Trophoblast cell (in vitro differentiated cells and primary cell): ENCODE measurements around the gene VPS11.

ENCODE experiments used
- DNase-seq, 2 donors: peaks; one replicate each; pipeline ENCODE4 v3.0.0-alpha.2; 2016
- H2AFZ ChIP-seq: 2 replicates; pipeline ENCODE4 v1.6.1; 2013; ENCODE audit warnings: low read length, moderate library complexity, mild to moderate bottlenecking; ENCODE audit not compliant: insufficient read depth, poor library complexity
- H2AK5ac ChIP-seq: 2 replicates; pipeline ENCODE4 v1.6.1; 2013; ENCODE audit warnings: mild to moderate bottlenecking, low read length
- H2BK120ac ChIP-seq: 2 replicates; pipeline ENCODE4 v1.6.1; 2013; ENCODE audit warnings: low read length, mild to moderate bottlenecking, moderate library complexity; ENCODE audit not compliant: insufficient read depth, poor library complexity
- H2BK12ac ChIP-seq: 2 replicates; pipeline ENCODE4 v1.6.1; 2013; ENCODE audit warnings: mild to moderate bottlenecking, low read length, moderate library complexity
- H2BK5ac ChIP-seq: 2 replicates; pipeline ENCODE4 v1.6.1; 2013; ENCODE audit warnings: low read length, low read depth, moderate library complexity, mild to moderate bottlenecking; ENCODE audit not compliant: poor library complexity
- H3K14ac ChIP-seq: 2 replicates; pipeline ENCODE4 v1.6.1; 2013; ENCODE audit warnings: mild to moderate bottlenecking, low read length
- H3K18ac ChIP-seq: 2 replicates; pipeline ENCODE4 v1.6.1; 2013; ENCODE audit warnings: mild to moderate bottlenecking, low read length
- H3K23ac ChIP-seq: 2 replicates; pipeline ENCODE4 v1.6.1; 2013; ENCODE audit warnings: low read length
- H3K27ac ChIP-seq: 2 replicates; pipeline ENCODE4 v1.5.1; 2013; ENCODE audit warnings: low read depth, mild to moderate bottlenecking, inconsistent platforms, low read length, moderate library complexity
- H3K27me3 ChIP-seq: 2 replicates; pipeline ENCODE4 v1.6.1; 2013; ENCODE audit warnings: inconsistent platforms, mild to moderate bottlenecking, low read length, moderate library complexity; ENCODE audit not compliant: insufficient read depth
- H3K36me3 ChIP-seq, 2 experiments: 1 replicate in 1 of 2; 2 replicates in 1 of 2; pipeline ENCODE4 v1.6.1; 2013; ENCODE audit warnings: low read length in 2 of 2, mild to moderate bottlenecking in 2 of 2, moderate library complexity in 1 of 2; ENCODE audit not compliant: insufficient read depth in 2 of 2, control insufficient read depth in 1 of 2
- H3K4ac ChIP-seq: 2 replicates; pipeline ENCODE4 v1.6.1; 2013; ENCODE audit warnings: low read depth, mild to moderate bottlenecking, low read length, moderate library complexity
- H3K4me1 ChIP-seq, 2 experiments: 1 replicate in 1 of 2; 2 replicates in 1 of 2; pipeline ENCODE4 v1.6.1; 2013; ENCODE audit warnings: low read length in 2 of 2, mild to moderate bottlenecking in 2 of 2, moderate library complexity in 1 of 2; ENCODE audit not compliant: insufficient read depth in 2 of 2, control insufficient read depth in 1 of 2
- H3K4me2 ChIP-seq: 2 replicates; pipeline ENCODE4 v1.6.1; 2013; ENCODE audit warnings: inconsistent platforms, mild to moderate bottlenecking, low read length, moderate library complexity
- H3K4me3 ChIP-seq: 2 replicates; pipeline ENCODE4 v1.5.1; 2013; ENCODE audit warnings: mild to moderate bottlenecking, low read depth, low read length, inconsistent platforms
- H3K79me1 ChIP-seq: one replicate; pipeline ENCODE4 v1.6.1; 2013; ENCODE audit warnings: low read length
- H3K79me2 ChIP-seq: 2 replicates; pipeline ENCODE4 v1.6.1; 2013; ENCODE audit warnings: low read length, mild to moderate bottlenecking; ENCODE audit not compliant: control insufficient read depth, insufficient read depth, poor library complexity
- H3K9ac ChIP-seq: 2 replicates; pipeline ENCODE4 v1.6.1; 2013; ENCODE audit warnings: mild to moderate bottlenecking, low read length
- H3K9me3 ChIP-seq: 2 replicates; pipeline ENCODE4 v1.6.1; 2013; ENCODE audit warnings: low read depth, mild to moderate bottlenecking, control low read depth, inconsistent platforms, low read length; ENCODE audit not compliant: insufficient read depth
- H4K12ac ChIP-seq: 2 replicates; pipeline ENCODE4 v1.6.1; 2013; ENCODE audit warnings: low read depth, mild to moderate bottlenecking, low read length, moderate library complexity
- H4K8ac ChIP-seq: 2 replicates; pipeline ENCODE4 v1.6.1; 2013; ENCODE audit warnings: low read depth, mild to moderate bottlenecking, low read length, moderate library complexity
- H4K91ac ChIP-seq: one replicate; pipeline ENCODE4 v1.6.1; 2013; ENCODE audit warnings: low read depth, mild to moderate bottlenecking, low read length, moderate library complexity
- WGBS: extraction: QIAGEN DNeasy Blood & Tissue Kit; methylation state at CpG from one replicate; pipeline ENCODE4 v1.1.7; 2013; ENCODE audit warnings: missing lambda C conversion rate; ENCODE audit not compliant: insufficient read length, insufficient coverage; ENCODE audit errors: extremely low coverage; 5-methylcytosine and 5-hydroxymethylcytosine counted together

Gene VPS11

DNA sequence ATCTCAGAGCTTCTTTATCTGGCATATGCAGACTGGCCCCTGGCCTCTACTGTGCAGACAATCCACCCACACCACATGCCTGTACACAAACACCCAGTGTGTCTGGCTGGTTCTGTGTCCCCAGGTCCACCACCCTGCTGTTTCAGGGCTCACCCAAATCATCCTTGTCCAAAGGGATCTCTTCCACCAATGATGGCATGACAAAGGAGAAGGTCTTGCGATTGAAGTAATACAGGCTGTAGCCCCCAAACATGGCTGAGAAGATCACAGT, 38.6 kb upstream of the VPS11 start:
- Histone ChIP-seq H3K9ac (no peak overlapping the region), H3K23ac (no peak overlapping the region), H4K91ac (peak overlapping the region; percentile 8), H3K18ac (peak overlapping the region; percentile 4), H3K4ac (no peak overlapping the region), H4K8ac (no peak overlapping the region), H2AFZ (no peak overlapping the region), H3K4me2 (peak overlapping the region; percentile 20), H3K9me3 (peaks cover 2% of the 10 kb centered on the region), H3K36me3 (peaks cover 22 to 34% of the 10 kb centered on the region in 2 experiments), H2BK12ac (no peak overlapping the region), H3K27me3 (no peaks in the 10 kb centered on the region), H3K79me1 (peaks cover 5% of the 10 kb centered on the region), H3K4me3 (no peak overlapping the region), H4K12ac (no peak overlapping the region), H3K27ac (no peak overlapping the region), H3K14ac (no peak overlapping the region), H2BK120ac (no peak overlapping the region), H2AK5ac (peak overlapping the region; percentile 1), H3K4me1 (peaks cover 32 to 43% of the 10 kb centered on the region in 2 experiments), H2BK5ac (no peak overlapping the region), H3K79me2 (peaks cover 10% of the 10 kb centered on the region)
- no peak for DNase-seq
- no CpG with 5 or more reads among the region's 1 CpG for WGBS

- Histone ChIP-seq H3K14ac (no peak overlapping the region), H3K18ac (peak overlapping the region; percentile 4), H4K8ac (no peak overlapping the region), H4K12ac (peak overlapping the region; percentile 14), H3K36me3 (peaks cover 22 to 34% of the 10 kb centered on the region in 2 experiments), H4K91ac (no peak overlapping the region), H3K9ac (peak overlapping the region; percentile 34), H2AK5ac (peak overlapping the region; percentile 54), H3K79me2 (peaks cover 10% of the 10 kb centered on the region), H2BK120ac (peak overlapping the region; percentile 20), H2AFZ (no peak overlapping the region), H2BK5ac (no peak overlapping the region), H3K9me3 (peaks cover 2% of the 10 kb centered on the region), H3K4me3 (no peak overlapping the region), H3K4me2 (peak overlapping the region; percentile 71), H3K4ac (peak overlapping the region; percentile 61), H3K27me3 (no peaks in the 10 kb centered on the region), H3K23ac (no peak overlapping the region), H3K27ac (no peak overlapping the region), H3K4me1 (peaks cover 32 to 40% of the 10 kb centered on the region in 2 experiments), H3K79me1 (peaks cover 5% of the 10 kb centered on the region), H2BK12ac (no peak overlapping the region)
- no CpG with 5 or more reads among the region's 10 CpGs for WGBS
- no peak for DNase-seq
Measured at GRCh38 chr11:119029340-119030028, 38.1 kb upstream of the VPS11 start.

GRCh38 chr11:119030029-119030328, 37.6 kb upstream of the VPS11 start:
- H4K12ac ChIP-seq, result peak overlapping the region; percentile 78
- no peak for DNase-seq
- peak overlapping the region; percentile 20 for H2BK120ac ChIP-seq
- H3K79me2 ChIP-seq, result peaks cover 10% of the 10 kb centered on the region
- peak overlapping the region; percentile 52 for H3K9ac ChIP-seq
- H4K8ac ChIP-seq, result peak overlapping the region; percentile 88
- peak overlapping the region; percentile 71 for H3K4me2 ChIP-seq
- WGBS, result no CpG with 5 or more reads among the region's 13 CpGs
- H3K4me3 ChIP-seq, result peak overlapping the region; percentile 91
- peaks cover 5% of the 10 kb centered on the region for H3K79me1 ChIP-seq
- peak overlapping the region; percentile 94 for H3K14ac ChIP-seq
- H3K9me3 ChIP-seq, result peaks cover 2% of the 10 kb centered on the region
- no peak overlapping the region for H3K27ac ChIP-seq
- no peak overlapping the region for H3K23ac ChIP-seq
- H4K91ac ChIP-seq, result peak overlapping the region; percentile 91
- H3K27me3 ChIP-seq, result no peaks in the 10 kb centered on the region
- H3K18ac ChIP-seq, result peak overlapping the region; percentile 48
- H2BK5ac ChIP-seq, result no peak overlapping the region
- peak overlapping the region; percentile 89 for H2AFZ ChIP-seq
- H2AK5ac ChIP-seq, result peak overlapping the region; percentile 63
- peak overlapping the region; percentile 10 for H2BK12ac ChIP-seq
- peaks cover 28 to 36% of the 10 kb centered on the region in 2 experiments for H3K4me1 ChIP-seq
- H3K4ac ChIP-seq, result peak overlapping the region; percentile 61
- H3K36me3 ChIP-seq, result peaks cover 18 to 31% of the 10 kb centered on the region in 2 experiments

GRCh38 chr11:119030329-119031047, 37.1 kb upstream of the VPS11 start, which contains the start of gene SLC37A4:
SLC37A4 (minus strand) TSS chr11:119030877.
- peak within 1 kb of the TSS; percentile 71 for H3K4me2 ChIP-seq
- peak within 1 kb of the TSS; percentile 53 for H2BK5ac ChIP-seq
- H2BK120ac ChIP-seq, result peak within 1 kb of the TSS; percentile 78
- no peaks in the 10 kb centered on the region for H3K27me3 ChIP-seq
- H3K36me3 ChIP-seq, result peaks cover 16 to 28% of the 10 kb centered on the region in 2 experiments
- peaks cover 5% of the 10 kb centered on the region for H3K79me1 ChIP-seq
- peak within 1 kb of the TSS; percentile 91 for H2AK5ac ChIP-seq
- H3K23ac ChIP-seq, result no peak within 1 kb of the TSS
- H3K9me3 ChIP-seq, result peaks cover 2% of the 10 kb centered on the region
- H4K12ac ChIP-seq, result peak within 1 kb of the TSS; percentile 78
- H3K4me1 ChIP-seq, result peaks cover 23 to 32% of the 10 kb centered on the region in 2 experiments
- H3K4me3 ChIP-seq, result peak within 1 kb of the TSS; percentile 91
- DNase-seq, result peak; percentile 99 to 100
- peak within 1 kb of the TSS; percentile 76 for H3K4ac ChIP-seq
- H3K9ac ChIP-seq, result peak within 1 kb of the TSS; percentile 73
- peak within 1 kb of the TSS; percentile 91 for H4K91ac ChIP-seq
- H4K8ac ChIP-seq, result peak within 1 kb of the TSS; percentile 88
- peak within 1 kb of the TSS; percentile 97 for H3K18ac ChIP-seq
- peak within 1 kb of the TSS; percentile 89 for H2AFZ ChIP-seq
- WGBS, result no CpG with 5 or more reads among the region's 67 CpGs
- H3K27ac ChIP-seq, result peak within 1 kb of the TSS; percentile 11
- peak within 1 kb of the TSS; percentile 94 for H3K14ac ChIP-seq
- peak within 1 kb of the TSS; percentile 33 for H2BK12ac ChIP-seq
- peaks cover 10% of the 10 kb centered on the region for H3K79me2 ChIP-seq
